GM18498 (cell line): Measurements from ENCODE around the gene PPIP5K1.
"Not testable (repeated sequence)": the region's sequence is repeated elsewhere in the genome, so short reads cannot be mapped to it uniquely, and the experiment has no call there.

ENCODE experiments used
- ATAC-seq: cut with Tn5 transposase; IDR thresholded peaks from one replicate; pipeline ENCODE4 v1.9.1; 2021; ENCODE audit warnings: mild to moderate bottlenecking, moderate library complexity; ENCODE audit not compliant: unreplicated experiment

The PPIP5K1 gene

DNA sequence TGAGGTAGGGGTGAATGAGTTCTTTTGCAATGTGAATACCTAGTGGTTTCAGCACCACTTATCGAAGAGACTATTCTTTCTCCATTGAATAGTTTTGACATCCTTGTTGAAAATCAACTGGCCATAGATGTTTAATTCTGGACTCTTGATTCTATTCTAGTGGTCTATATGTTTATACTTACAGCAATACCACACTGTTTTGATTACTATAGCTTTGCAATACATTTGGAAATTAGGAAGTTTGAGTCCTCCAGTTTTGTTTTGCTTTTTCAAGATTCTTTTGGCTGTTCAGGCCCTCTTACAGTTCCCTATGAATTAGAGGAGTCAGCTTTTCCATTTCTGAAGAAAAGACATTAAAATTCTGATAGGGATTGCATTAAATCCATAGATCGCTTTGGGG, 42.5 kb downstream of the PPIP5K1 start:
- no peak for ATAC-seq

GRCh38 chr15:43545426-43545825, 44.6 kb downstream of the PPIP5K1 start:
- no peak for ATAC-seq

- ATAC-seq: no peak
Measured at GRCh38 chr15:43544266-43544665, 45.7 kb downstream of the PPIP5K1 start.

GRCh38 chr15:43541785-43542184, 48.2 kb downstream of the PPIP5K1 start:
- ATAC-seq: no peak

DNA sequence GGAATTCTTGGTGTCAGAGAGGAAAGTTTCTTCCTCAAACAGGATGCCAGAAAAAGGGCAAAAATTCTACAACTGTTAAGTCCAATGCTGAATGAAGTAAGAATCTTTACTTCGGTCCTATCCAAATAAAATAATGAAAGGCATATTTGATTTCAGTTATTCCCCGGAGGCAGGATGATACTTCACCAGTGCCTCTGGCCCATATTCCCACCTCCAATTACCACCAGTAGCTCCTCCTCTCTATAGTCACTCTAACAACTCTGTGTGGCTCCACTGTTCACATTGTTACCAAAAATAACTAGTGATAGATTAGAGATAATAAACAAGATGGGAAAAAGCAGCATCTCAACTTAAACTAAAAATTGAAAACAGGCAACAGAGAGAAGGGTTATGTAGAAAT, 51.9 kb downstream of the PPIP5K1 start:
- ATAC-seq: no peak

- no peak for ATAC-seq
Measured at GRCh38 chr15:43534897-43535296, 55.1 kb downstream of the PPIP5K1 start.

DNA sequence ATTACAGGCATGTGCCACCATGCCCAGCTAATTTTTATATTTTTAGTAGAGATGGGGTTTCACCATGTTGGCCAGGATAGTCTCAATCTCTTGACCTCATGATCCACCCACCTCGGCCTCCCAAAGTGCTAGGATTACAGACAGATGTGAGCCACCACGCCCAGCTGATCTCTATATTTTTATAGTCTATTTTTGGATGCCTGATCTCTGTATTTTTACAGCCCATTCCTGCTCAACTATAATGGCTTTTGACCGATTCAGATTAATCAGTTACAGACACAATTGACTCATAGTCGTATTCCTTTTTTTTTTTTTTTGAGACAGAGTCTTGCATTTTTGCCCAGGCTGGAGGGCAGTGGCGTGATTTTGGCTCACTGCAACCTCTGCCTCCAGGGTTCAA, 57.2 kb downstream of the PPIP5K1 start:
- not testable (repeated sequence) for ATAC-seq

DNA sequence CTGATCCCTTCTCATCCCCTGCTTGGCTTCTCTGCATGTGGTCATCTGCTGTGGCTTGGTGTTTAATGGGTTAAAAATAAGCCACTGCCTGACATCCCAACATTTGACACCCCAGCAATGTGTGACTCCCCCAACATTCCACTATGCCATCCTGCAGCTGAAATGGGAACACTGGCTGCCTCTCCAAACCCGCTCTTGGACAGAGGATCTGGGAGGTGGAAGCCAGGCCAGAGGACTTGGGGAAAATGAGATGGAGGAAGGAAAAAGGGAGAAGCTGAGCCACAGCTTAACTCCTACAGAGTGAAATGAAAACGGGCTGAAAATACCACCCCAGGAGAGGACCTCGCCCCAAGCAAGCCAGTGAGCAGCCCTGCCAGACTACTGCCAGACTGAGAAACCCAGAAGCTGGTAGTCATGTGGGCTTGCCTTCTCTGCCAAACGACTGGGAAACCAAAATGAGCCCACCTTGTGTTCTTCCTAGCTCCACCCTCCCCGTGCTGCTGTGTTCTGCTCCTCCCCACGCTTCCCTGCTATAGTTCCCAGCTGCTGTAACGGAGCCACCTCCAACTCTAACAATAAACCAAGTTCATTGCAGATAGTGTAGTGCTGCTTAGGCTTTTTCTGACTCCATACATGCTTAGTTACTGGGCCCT, 58.9 kb downstream of the PPIP5K1 start:
- ATAC-seq: no peak

DNA sequence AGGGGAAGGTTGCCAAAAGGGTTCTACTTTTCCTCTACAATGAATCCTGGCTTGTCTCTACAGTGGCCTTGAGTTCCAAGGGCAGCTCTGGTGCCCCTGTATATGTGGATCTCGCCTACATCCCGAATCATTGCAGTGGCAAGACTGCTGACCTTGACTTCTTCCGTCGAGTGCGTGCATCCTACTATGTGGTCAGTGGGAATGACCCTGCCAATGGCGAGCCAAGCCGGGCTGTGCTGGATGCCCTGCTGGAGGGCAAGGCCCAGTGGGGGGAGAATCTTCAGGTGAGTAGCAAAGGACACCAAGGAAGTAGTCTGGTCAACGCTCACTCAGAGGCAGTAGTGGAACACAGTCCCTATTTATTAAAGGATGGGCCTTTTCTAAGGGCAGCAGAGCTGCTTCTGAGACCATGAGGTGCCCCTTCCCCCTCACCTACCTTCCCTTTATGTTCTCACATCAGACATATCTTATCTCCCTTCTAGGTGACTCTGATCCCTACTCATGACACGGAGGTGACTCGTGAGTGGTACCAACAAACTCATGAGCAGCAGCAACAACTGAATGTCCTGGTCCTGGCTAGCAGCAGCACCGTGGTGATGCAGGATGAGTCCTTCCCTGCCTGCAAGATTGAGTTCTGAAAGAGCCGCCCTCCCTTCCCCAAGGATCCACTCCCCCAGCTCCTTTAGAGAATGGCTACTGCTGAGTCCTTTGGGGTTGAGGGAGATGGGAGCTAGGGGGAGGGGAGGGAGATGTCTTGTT, 60.2 kb downstream of the PPIP5K1 start:
- no peak for ATAC-seq

GRCh38 chr15:43529141-43529540, 60.9 kb downstream of the PPIP5K1 start:
- ATAC-seq: no peak

GRCh38 chr15:43528542-43529007, 61.4 kb downstream of the PPIP5K1 start:
- ATAC-seq: no peak

GRCh38 chr15:43527802-43528541, 62.0 kb downstream of the PPIP5K1 start:
- no peak for ATAC-seq

- ATAC-seq: no peak
Measured at GRCh38 chr15:43527016-43527801, 62.8 kb downstream of the PPIP5K1 start.

DNA sequence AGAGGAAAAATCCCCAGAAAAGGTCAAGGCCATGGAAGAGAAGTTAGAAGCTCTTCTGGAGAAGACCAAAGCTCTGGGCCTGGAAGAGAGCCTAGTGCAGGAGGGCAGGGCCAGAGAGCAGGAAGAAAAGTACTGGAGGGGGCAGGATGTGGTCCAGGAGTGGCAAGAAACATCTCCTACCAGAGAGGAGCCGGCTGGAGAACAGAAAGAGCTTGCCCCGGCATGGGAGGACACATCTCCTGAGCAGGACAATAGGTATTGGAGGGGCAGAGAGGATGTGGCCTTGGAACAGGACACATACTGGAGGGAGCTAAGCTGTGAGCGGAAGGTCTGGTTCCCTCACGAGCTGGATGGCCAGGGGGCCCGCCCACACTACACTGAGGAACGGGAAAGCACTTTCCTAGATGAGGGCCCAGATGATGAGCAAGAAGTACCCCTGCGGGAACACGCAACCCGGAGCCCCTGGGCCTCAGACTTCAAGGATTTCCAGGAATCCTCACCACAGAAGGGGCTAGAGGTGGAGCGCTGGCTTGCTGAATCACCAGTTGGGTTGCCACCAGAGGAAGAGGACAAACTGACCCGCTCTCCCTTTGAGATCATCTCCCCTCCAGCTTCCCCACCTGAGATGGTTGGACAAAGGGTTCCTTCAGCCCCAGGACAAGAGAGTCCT, 63.6 kb downstream of the PPIP5K1 start:
- ATAC-seq: no peak

GRCh38 chr15:43525131-43525530, 64.9 kb downstream of the PPIP5K1 start:
- ATAC-seq: no peak

- ATAC-seq: no peak
Measured at GRCh38 chr15:43524254-43524845, 65.7 kb downstream of the PPIP5K1 start.

DNA sequence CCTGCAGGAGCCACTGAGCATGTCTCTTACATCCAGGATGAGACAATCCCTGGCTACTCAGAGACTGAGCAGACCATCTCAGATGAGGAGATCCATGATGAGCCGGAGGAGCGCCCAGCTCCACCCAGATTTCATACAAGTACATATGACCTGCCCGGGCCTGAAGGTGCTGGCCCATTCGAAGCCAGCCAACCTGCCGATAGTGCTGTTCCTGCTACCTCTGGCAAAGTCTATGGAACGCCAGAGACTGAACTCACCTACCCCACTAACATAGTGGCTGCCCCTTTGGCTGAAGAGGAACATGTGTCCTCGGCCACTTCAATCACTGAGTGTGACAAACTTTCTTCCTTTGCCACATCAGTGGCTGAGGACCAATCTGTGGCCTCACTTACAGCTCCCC, 66.4 kb downstream of the PPIP5K1 start:
- ATAC-seq: no peak

- no peak for ATAC-seq
Measured at GRCh38 chr15:43522247-43522646, 67.8 kb downstream of the PPIP5K1 start.

DNA sequence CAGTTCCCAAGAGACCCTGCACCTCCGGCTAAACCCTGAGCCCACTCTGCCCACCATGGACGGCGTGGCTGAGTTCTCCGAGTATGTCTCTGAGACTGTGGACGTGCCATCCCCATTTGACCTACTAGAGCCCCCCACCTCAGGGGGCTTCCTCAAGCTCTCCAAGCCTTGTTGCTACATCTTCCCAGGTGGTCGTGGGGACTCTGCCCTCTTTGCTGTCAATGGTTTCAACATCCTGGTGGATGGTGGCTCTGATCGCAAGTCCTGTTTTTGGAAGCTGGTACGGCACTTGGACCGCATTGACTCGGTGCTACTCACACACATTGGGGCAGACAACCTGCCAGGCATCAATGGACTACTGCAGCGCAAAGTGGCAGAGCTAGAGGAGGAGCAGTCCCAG, 68.6 kb downstream of the PPIP5K1 start:
- no peak for ATAC-seq

DNA sequence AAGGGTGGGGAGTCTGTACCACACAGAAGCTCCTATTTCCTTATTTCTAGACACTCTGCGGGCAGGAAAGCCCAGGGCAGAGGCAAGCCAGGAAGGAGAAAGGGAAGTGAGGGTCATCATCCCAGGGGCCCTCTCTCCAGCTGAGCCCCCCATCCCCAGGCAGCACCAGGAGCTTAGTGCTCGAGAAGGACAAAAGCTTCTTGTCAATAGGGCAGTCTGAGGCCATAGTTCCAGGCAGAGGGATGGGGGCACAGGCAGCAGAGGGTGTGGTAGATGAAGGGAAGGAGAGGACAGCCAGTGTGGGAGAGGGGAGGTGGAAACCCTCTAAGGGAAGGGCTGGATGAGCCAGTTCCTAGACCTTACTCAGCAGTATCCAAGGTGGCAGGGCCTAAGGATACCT, 69.9 kb downstream of the PPIP5K1 start:
- ATAC-seq: no peak
